ENCODE data around the gene LGI2.

Gene LGI2

DNA sequence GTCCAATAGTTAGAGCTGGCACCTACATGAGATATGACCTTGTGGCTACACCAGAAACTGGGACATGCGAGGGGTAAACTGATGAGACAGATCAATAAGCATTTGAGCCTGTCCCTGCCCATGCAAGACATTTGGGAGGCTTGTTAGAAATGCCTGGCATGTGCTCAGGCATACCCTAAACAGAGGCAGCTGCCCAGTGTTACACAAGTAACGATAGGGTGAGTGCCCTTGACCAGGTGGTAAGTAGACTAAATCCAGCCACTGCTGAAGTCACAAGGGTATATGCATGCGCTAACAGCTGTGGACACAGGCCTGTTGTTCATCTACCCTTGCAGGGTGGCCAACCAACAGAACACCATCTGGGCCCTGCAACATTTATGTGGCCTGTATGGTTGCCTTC, 61.8 kb downstream of the LGI2 start:
- H3K9ac ChIP-seq (ENCODE audit: low read length), result no peak overlapping the region
- no peaks in the 10 kb centered on the region for H3F3A ChIP-seq (ENCODE audit: insufficient read depth)
- H3K27me3 ChIP-seq (ENCODE audit: low read length), result no peaks in the 10 kb centered on the region
- TF ChIP-seq EZH2phosphoT487 (conservative IDR thresholded peaks at IDR 0.05; ENCODE audit: low read length), result no peak
- TF ChIP-seq CTCF (IDR thresholded peaks at IDR 0.05; ENCODE audit: insufficient read depth, low read length, poor library complexity, severe bottlenecking), result no peak
- no peak overlapping the region for H2AFZ ChIP-seq (ENCODE audit: low read depth, low read length, severe bottlenecking)
- H3K9me2 ChIP-seq (replicated peaks; ENCODE audit: insufficient read depth, low read length), result no peaks in the 10 kb centered on the region
- H3K79me2 ChIP-seq (ENCODE audit: insufficient read depth, low read length), result no peaks in the 10 kb centered on the region
- H3K4me3 ChIP-seq (ENCODE audit: insufficient read depth, low read length, poor library complexity, severe bottlenecking), result no peak overlapping the region
- no peaks in the 10 kb centered on the region for H4K20me1 ChIP-seq (ENCODE audit: low read depth, low read length)
- peaks cover 16% of the 10 kb centered on the region for H3K9me3 ChIP-seq (ENCODE audit: insufficient read depth, low read length)
- no peak overlapping the region for H3K27ac ChIP-seq (ENCODE audit: low read depth, low read length)
- H3K4me2 ChIP-seq (ENCODE audit: low read depth, low read length, poor library complexity, severe bottlenecking), result no peak overlapping the region
- no peaks in the 10 kb centered on the region for H3K36me3 ChIP-seq (ENCODE audit: low read length)

DNA sequence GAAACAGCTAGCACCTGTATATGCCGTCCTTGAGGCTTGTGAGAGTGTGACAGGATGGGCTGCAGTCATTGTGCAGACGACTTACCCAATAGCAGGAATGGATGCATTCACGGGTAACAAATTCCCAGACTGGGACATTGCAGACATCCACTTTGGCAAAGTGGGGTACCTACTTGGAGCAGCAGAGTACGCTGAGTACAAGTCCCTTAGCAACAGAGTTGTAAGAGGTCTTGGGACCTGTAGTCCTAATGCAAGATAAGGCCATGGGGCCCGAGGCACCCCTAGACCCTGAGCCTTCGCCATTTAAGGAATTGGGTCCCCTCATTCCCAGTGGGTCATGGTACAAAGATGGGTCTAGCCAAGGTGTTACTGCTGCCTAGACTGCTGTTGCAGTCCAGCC, 62.5 kb downstream of the LGI2 start:
- Histone ChIP-seq H3F3A (ENCODE audit: insufficient read depth) (no peaks in the 10 kb centered on the region), H2AFZ (ENCODE audit: low read depth, low read length, severe bottlenecking) (no peak overlapping the region), H4K20me1 (ENCODE audit: low read depth, low read length) (no peaks in the 10 kb centered on the region), H3K79me2 (ENCODE audit: insufficient read depth, low read length) (no peaks in the 10 kb centered on the region), H3K9me3 (ENCODE audit: insufficient read depth, low read length) (peaks cover 16% of the 10 kb centered on the region), H3K27me3 (ENCODE audit: low read length) (no peaks in the 10 kb centered on the region), H3K27ac (ENCODE audit: low read depth, low read length) (no peak overlapping the region), H3K9ac (ENCODE audit: low read length) (no peak overlapping the region), H3K9me2 (replicated peaks; ENCODE audit: insufficient read depth, low read length) (no peaks in the 10 kb centered on the region), H3K36me3 (ENCODE audit: low read length) (no peaks in the 10 kb centered on the region), H3K4me2 (ENCODE audit: low read depth, low read length, poor library complexity, severe bottlenecking) (no peak overlapping the region), H3K4me3 (ENCODE audit: insufficient read depth, low read length, poor library complexity, severe bottlenecking) (no peak overlapping the region)
- TF ChIP-seq CTCF (IDR thresholded peaks at IDR 0.05; ENCODE audit: insufficient read depth, low read length, poor library complexity, severe bottlenecking) (no peak), EZH2phosphoT487 (conservative IDR thresholded peaks at IDR 0.05; ENCODE audit: low read length) (no peak)

- no peaks in the 10 kb centered on the region for H3K27me3 ChIP-seq (ENCODE audit: low read length)
- H3F3A ChIP-seq (ENCODE audit: insufficient read depth), result no peaks in the 10 kb centered on the region
- H2AFZ ChIP-seq (ENCODE audit: low read depth, low read length, severe bottlenecking), result no peak overlapping the region
- no peak for TF ChIP-seq CTCF (IDR thresholded peaks at IDR 0.05; ENCODE audit: insufficient read depth, low read length, poor library complexity, severe bottlenecking)
- no peak for TF ChIP-seq EZH2phosphoT487 (conservative IDR thresholded peaks at IDR 0.05; ENCODE audit: low read length)
- no peak overlapping the region for H3K4me3 ChIP-seq (ENCODE audit: insufficient read depth, low read length, poor library complexity, severe bottlenecking)
- H3K27ac ChIP-seq (ENCODE audit: low read depth, low read length), result no peak overlapping the region
- H4K20me1 ChIP-seq (ENCODE audit: low read depth, low read length), result no peaks in the 10 kb centered on the region
- H3K9me3 ChIP-seq (ENCODE audit: insufficient read depth, low read length), result peaks cover 16% of the 10 kb centered on the region
- H3K9ac ChIP-seq (ENCODE audit: low read length), result no peak overlapping the region
- no peak overlapping the region for H3K4me2 ChIP-seq (ENCODE audit: low read depth, low read length, poor library complexity, severe bottlenecking)
- H3K9me2 ChIP-seq (replicated peaks; ENCODE audit: insufficient read depth, low read length), result no peaks in the 10 kb centered on the region
- H3K36me3 ChIP-seq (ENCODE audit: low read length), result no peaks in the 10 kb centered on the region
- no peaks in the 10 kb centered on the region for H3K79me2 ChIP-seq (ENCODE audit: insufficient read depth, low read length)
These were observed 63.4 kb downstream of the LGI2 start for GRCh38 chr4:24967346-24967745.

Data from SU-DHL-6 (cell line).